ENCODE results near the gene KLK14. TPM values are rescaled to one million over a fixed set of nuclear protein-coding genes. Genes with fewer than 3 reads are reported as not detected.

Gene KLK14
- total RNA-seq, 2 experiments from 2014 or later: 0.22 TPM; not detected in 1

DNA sequence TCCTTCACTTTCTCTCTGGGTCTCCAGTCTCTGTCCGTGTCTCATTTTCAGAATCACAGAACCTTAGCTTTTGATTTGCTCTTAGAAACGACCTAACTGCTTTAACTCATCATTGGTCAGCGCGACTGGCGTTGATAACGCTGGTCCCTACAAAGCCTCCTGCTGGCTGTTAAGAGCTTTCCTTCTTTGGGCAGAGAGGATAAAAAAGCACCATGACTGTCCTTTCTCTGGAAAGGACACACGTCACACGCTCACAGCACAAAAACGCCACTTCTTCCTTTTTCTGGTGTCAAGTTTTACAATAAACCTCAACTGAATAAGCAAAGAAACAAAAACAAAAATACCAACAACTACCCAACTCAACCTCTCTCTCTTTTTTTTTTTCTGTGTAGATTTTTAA is 46.2 kb downstream of the KLK14 start:
- CTCF ChIA-PET: no interaction called here
- peaks cover 0 to 2% of the 10 kb centered on the region in 2 experiments for H3K27me3 ChIP-seq (ENCODE audit: control insufficient read depth in 1 of 2, insufficient read depth in 2 of 2, low read length in 2 of 2)
- POLR2A ChIA-PET: no interaction called here
- DNase-seq (no peak), ATAC-seq (ENCODE audit: poor library complexity) (no peak)
- no peak overlapping the region for H3K27ac ChIP-seq (ENCODE audit: low read depth in 1 of 2, low read length in 2 of 2)
- Mint-ChIP-seq H3K27ac (no peak overlapping the region), H3K27me3 (peaks cover 15% of the 10 kb centered on the region), H3K9me3 (no peaks in the 10 kb centered on the region), H3K4me1 (ENCODE audit: low read depth) (no peaks in the 10 kb centered on the region), H3K4me3 (no peak overlapping the region), H3K36me3 (ENCODE audit: low read depth) (no peaks in the 10 kb centered on the region)
- no peaks in the 10 kb centered on the region for H3K4me1 ChIP-seq (ENCODE audit: insufficient read depth, low read length)
- H3K4me3 ChIP-seq (ENCODE audit: low read length): no peak overlapping the region
- H3K36me3 ChIP-seq (ENCODE audit: insufficient read depth, low read length): no peaks in the 10 kb centered on the region
- no peak for TF ChIP-seq CTCF (IDR thresholded peaks at IDR 0.05)
- intact Hi-C loops (cut with DNase I, micrococcal nuclease): no loop called here
- H3K9me3 ChIP-seq (ENCODE audit: control insufficient read depth in 1 of 2, insufficient read depth in 1 of 2, low read length in 2 of 2): peaks cover 0 to 8% of the 10 kb centered on the region in 2 experiments

DNA sequence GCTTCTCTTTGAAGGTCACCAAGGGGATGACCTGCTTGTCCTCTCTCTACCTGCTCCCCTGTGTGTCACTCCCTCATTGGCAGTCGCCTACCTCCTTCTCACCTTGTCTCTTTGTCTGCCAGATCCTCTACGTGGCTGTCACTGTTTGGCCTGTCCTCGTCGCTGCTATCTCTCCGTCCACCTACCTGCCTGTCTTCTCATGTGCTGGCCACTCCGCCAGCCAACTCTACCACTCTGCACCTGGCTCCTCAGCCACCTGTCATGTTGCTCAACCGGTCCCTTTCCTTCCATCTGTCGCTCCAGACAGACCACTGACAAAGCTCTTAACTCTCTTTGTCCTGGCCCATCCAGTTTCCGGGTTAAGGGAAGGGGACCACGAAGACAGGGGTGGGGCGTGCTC is 48.0 kb downstream of the KLK14 start, which contains the start of gene KLK12:
Gene KLK12 (minus strand): TSS at position 299 of the 400 bp plus-strand sequence. CDS start 381 bp downstream, outside the sequence.
- intact Hi-C loops (cut with DNase I, micrococcal nuclease): no loop called here
- no peaks in the 10 kb centered on the region for H3K9me3 Mint-ChIP-seq
- Histone ChIP-seq H3K36me3 (ENCODE audit: insufficient read depth, low read length) (no peaks in the 10 kb centered on the region), H3K27me3 (ENCODE audit: control insufficient read depth in 1 of 2, insufficient read depth in 2 of 2, low read length in 2 of 2) (peaks cover 2 to 4% of the 10 kb centered on the region in 2 experiments), H3K9me3 (ENCODE audit: control insufficient read depth in 1 of 2, insufficient read depth in 1 of 2, low read length in 2 of 2) (peaks cover 0 to 4% of the 10 kb centered on the region in 2 experiments), H3K4me3 (ENCODE audit: low read length) (no peak within 1 kb of the TSS), H3K27ac (ENCODE audit: low read depth in 1 of 2, low read length in 2 of 2) (no peak within 1 kb of the TSS), H3K4me1 (ENCODE audit: insufficient read depth, low read length) (no peaks in the 10 kb centered on the region)
- TF ChIP-seq CTCF (IDR thresholded peaks at IDR 0.05): no peak
- CTCF ChIA-PET: no interaction called here
- DNase-seq: no peak
- no peaks in the 10 kb centered on the region for H3K36me3 Mint-ChIP-seq (ENCODE audit: low read depth)
- POLR2A ChIA-PET: no interaction called here
- no peak within 1 kb of the TSS for H3K27ac Mint-ChIP-seq
- H3K27me3 Mint-ChIP-seq: peaks cover 28% of the 10 kb centered on the region
- H3K4me1 Mint-ChIP-seq (ENCODE audit: low read depth): no peaks in the 10 kb centered on the region
- H3K4me3 Mint-ChIP-seq: no peak within 1 kb of the TSS
- ATAC-seq (ENCODE audit: poor library complexity): no peak

DNA sequence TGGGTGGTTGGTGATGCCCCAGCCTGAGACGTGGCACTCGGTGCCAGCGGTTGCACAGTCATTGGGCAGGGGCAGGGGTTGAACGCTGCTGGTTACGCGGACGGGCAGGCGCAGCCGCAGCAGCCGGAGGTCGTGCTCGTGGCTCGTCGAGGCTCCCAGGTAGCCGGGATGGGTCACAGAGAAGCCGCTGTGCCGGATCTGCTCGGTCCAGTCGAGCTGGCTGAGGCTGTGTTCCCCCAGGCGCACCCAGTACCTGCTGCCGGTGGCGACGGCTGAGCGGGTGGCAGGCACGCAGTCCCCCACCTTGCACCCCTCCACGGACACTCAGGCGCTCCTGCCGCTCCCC is 50.8 kb downstream of the KLK14 start:
- peaks cover 2 to 15% of the 10 kb centered on the region in 2 experiments for H3K27me3 ChIP-seq (ENCODE audit: control insufficient read depth in 1 of 2, insufficient read depth in 2 of 2, low read length in 2 of 2)
- H3K4me3 Mint-ChIP-seq: no peak overlapping the region
- H3K4me1 ChIP-seq (ENCODE audit: insufficient read depth, low read length): no peaks in the 10 kb centered on the region
- TF ChIP-seq CTCF (IDR thresholded peaks at IDR 0.05): no peak
- no peak overlapping the region for H3K27ac Mint-ChIP-seq
- no peaks in the 10 kb centered on the region for H3K9me3 Mint-ChIP-seq
- no peak overlapping the region for H3K4me3 ChIP-seq (ENCODE audit: low read length)
- no peaks in the 10 kb centered on the region for H3K36me3 ChIP-seq (ENCODE audit: insufficient read depth, low read length)
- ChIA-PET CTCF (no interaction called here), POLR2A (no interaction called here)
- no peaks in the 10 kb centered on the region for H3K36me3 Mint-ChIP-seq (ENCODE audit: low read depth)
- H3K4me1 Mint-ChIP-seq (ENCODE audit: low read depth): no peaks in the 10 kb centered on the region
- H3K27me3 Mint-ChIP-seq: peaks cover 49% of the 10 kb centered on the region
- DNase-seq (no peak), ATAC-seq (ENCODE audit: poor library complexity) (no peak)
- H3K9me3 ChIP-seq (ENCODE audit: control insufficient read depth in 1 of 2, insufficient read depth in 1 of 2, low read length in 2 of 2): peaks cover 0 to 4% of the 10 kb centered on the region in 2 experiments
- H3K27ac ChIP-seq (ENCODE audit: low read depth in 1 of 2, low read length in 2 of 2): no peak overlapping the region
- intact Hi-C loops (cut with DNase I, micrococcal nuclease): no loop called here

Data from CD4-positive, alpha-beta T cell (primary cell).